ENCODE data around the gene POLR1A.

Gene POLR1A

GRCh38 chr2:86025229-86025820 is 80.4 kb downstream of the POLR1A start:
- Histone ChIP-seq H3K27me3 (ENCODE audit: insufficient read depth, poor library complexity, severe bottlenecking) (no peaks in the 10 kb centered on the region), H3K9me3 (ENCODE audit: severe bottlenecking) (no peaks in the 10 kb centered on the region), H3K4me1 (ENCODE audit: insufficient read depth, poor library complexity, severe bottlenecking) (no peaks in the 10 kb centered on the region), H3K36me3 (ENCODE audit: low read depth) (peaks cover 22% of the 10 kb centered on the region), H3K27ac (ENCODE audit: poor library complexity, severe bottlenecking) (no peak overlapping the region), H3K4me3 (ENCODE audit: severe bottlenecking) (no peak overlapping the region)
- 0 out of 3 replicates have a peak, but pooled peaks have one; percentile 30 for ATAC-seq (ENCODE audit: low read depth)
- DNase-seq (ENCODE audit: low spot score): no peak
- peak; percentile 5 for TF ChIP-seq CTCF (IDR thresholded peaks at IDR 0.05; ENCODE audit: poor library complexity, severe bottlenecking)

- Histone ChIP-seq H3K4me3 (ENCODE audit: severe bottlenecking) (no peak overlapping the region), H3K9me3 (ENCODE audit: severe bottlenecking) (no peaks in the 10 kb centered on the region), H3K4me1 (ENCODE audit: insufficient read depth, poor library complexity, severe bottlenecking) (no peaks in the 10 kb centered on the region), H3K27me3 (ENCODE audit: insufficient read depth, poor library complexity, severe bottlenecking) (no peaks in the 10 kb centered on the region), H3K27ac (ENCODE audit: poor library complexity, severe bottlenecking) (no peak overlapping the region), H3K36me3 (ENCODE audit: low read depth) (peaks cover 12% of the 10 kb centered on the region; the same call in 1 of the 2 replicates)
- DNase-seq (ENCODE audit: low spot score) (no peak), ATAC-seq (ENCODE audit: low read depth) (no peak)
- TF ChIP-seq CTCF (IDR thresholded peaks at IDR 0.05; ENCODE audit: poor library complexity, severe bottlenecking): no peak
Measured at GRCh38 chr2:86023366-86023712, 82.3 kb downstream of the POLR1A start.

GRCh38 chr2:86022661-86023365 is 82.9 kb downstream of the POLR1A start:
- TF ChIP-seq CTCF (IDR thresholded peaks at IDR 0.05; ENCODE audit: poor library complexity, severe bottlenecking): no peak
- H3K27ac ChIP-seq (ENCODE audit: poor library complexity, severe bottlenecking): no peak overlapping the region
- DNase-seq (ENCODE audit: low spot score) (no peak), ATAC-seq (ENCODE audit: low read depth) (no peak)
- no peaks in the 10 kb centered on the region for H3K9me3 ChIP-seq (ENCODE audit: severe bottlenecking)
- no peak overlapping the region for H3K4me3 ChIP-seq (ENCODE audit: severe bottlenecking)
- peaks cover 7% of the 10 kb centered on the region; the same call in 1 of the 2 replicates for H3K36me3 ChIP-seq (ENCODE audit: low read depth)
- no peaks in the 10 kb centered on the region for H3K27me3 ChIP-seq (ENCODE audit: insufficient read depth, poor library complexity, severe bottlenecking)
- peaks cover 3% of the 10 kb centered on the region for H3K4me1 ChIP-seq (ENCODE audit: insufficient read depth, poor library complexity, severe bottlenecking)

GRCh38 chr2:86021396-86022378 is 84.0 kb downstream of the POLR1A start:
- Histone ChIP-seq H3K4me3 (ENCODE audit: severe bottlenecking) (no peak overlapping the region), H3K36me3 (ENCODE audit: low read depth) (0 out of 2 replicates have a peak, but pooled peaks cover 5% of the 10 kb centered on the region), H3K9me3 (ENCODE audit: severe bottlenecking) (no peaks in the 10 kb centered on the region), H3K27me3 (ENCODE audit: insufficient read depth, poor library complexity, severe bottlenecking) (no peaks in the 10 kb centered on the region), H3K4me1 (ENCODE audit: insufficient read depth, poor library complexity, severe bottlenecking) (peaks cover 10% of the 10 kb centered on the region), H3K27ac (ENCODE audit: poor library complexity, severe bottlenecking) (no peak overlapping the region)
- no peak for ATAC-seq (ENCODE audit: low read depth)
- DNase-seq (ENCODE audit: low spot score): no peak
- no peak for TF ChIP-seq CTCF (IDR thresholded peaks at IDR 0.05; ENCODE audit: poor library complexity, severe bottlenecking)
